Embryonic facial prominence (tissue), 1 donor: ENCODE measurements around the gene ZNF224.

Source experiments
- DNase-seq: peaks from one replicate; pipeline ENCODE4 v3.0.0-alpha.2; 2016; ENCODE audit errors: extremely low spot score

The ZNF224 gene

DNA sequence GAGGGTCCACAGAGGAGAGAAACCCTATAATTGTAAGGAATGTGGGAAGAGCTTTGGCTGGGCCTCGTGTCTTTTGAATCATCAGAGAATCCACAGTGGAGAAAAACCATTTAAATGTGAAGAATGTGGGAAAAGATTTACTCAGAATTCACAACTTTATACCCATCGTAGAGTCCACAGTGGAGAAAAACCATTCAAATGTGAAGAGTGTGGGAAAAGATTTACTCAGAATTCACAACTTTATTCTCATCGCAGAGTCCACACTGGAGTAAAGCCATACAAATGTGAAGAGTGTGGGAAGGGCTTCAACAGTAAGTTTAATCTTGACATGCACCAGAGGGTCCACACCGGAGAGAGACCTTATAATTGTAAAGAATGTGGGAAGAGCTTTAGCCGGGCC, 37.8 kb downstream of the ZNF224 start:
- DNase-seq = no peak

GRCh38 chr19:44141191-44142058, 47.3 kb downstream of the ZNF224 start, which contains the start of gene ZNF234:
TSS of gene ZNF234 (plus strand) at chr19:44141554. CDS start at chr19:44144633, 3,079 bp downstream.
- DNase-seq = peak; percentile 52

GRCh38 chr19:44142059-44142433, 47.9 kb downstream of the ZNF224 start:
- DNase-seq = no peak

DNA sequence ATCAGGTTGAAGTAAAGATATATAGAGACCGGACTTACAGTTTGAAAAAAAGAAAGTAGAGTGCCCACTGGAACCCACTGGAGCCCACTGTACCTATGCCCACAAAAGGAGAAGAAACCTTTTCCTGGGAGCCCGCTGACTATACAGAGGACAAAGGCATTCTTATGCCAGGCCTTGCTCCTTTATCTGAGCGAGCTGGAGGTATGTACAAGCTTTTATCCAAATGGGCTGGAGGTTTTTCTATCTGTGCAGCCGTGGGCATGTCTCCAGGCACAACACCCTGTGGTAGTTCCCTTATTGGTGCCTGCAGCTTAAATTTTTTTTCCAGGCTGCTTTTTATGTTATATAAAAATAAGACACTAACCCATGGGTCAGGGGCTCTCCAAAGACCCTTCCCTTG, 55.6 kb downstream of the ZNF224 start:
- no peak for DNase-seq

- DNase-seq = no peak
Observed at GRCh38 chr19:44151491-44151890, 57.3 kb downstream of the ZNF224 start.

DNA sequence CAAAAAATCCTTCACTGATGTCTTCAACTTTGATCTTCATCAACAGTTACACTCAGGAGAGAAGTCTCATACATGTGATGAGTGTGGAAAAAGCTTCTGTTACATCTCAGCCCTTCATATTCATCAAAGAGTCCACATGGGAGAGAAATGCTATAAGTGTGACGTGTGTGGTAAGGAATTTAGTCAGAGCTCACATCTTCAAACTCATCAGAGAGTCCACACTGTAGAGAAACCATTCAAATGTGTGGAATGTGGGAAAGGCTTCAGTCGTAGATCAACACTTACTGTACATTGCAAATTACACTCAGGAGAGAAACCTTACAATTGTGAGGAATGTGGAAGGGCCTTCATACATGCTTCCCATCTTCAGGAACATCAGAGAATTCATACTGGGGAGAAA, 62.3 kb downstream of the ZNF224 start:
- DNase-seq = no peak
